OCI-LY7 (cell line): Measurements from ENCODE around the gene FGF1.

ENCODE experiments used
- CTCF ChIP-seq: fragments of 200-600 bp; sonication (generic); conservative IDR thresholded peaks from 2 replicates; pipeline ENCODE4 v1.5.1; 2014; ENCODE audit warnings: mild to moderate bottlenecking, antibody characterized with exemption, low read length, moderate library complexity, mixed read lengths
- EZH2phosphoT487 ChIP-seq: fragments of 200-600 bp; sonication (generic); IDR thresholded peaks from 2 replicates; pipeline ENCODE4 v1.6.1; 2018; ENCODE audit warnings: low read depth, borderline replicate concordance, mild to moderate bottlenecking, mixed run types, antibody characterized with exemption, low read length, moderate library complexity, mixed read lengths

- no peak for TF ChIP-seq CTCF
- TF ChIP-seq EZH2phosphoT487: no peak
Measured at GRCh38 chr5:142590451-142591231, 95.2 kb downstream of the FGF1 start.
